Lung microvascular endothelial cell (primary cell): ENCODE results near the gene KLHL26. TPM values are rescaled to one million over a fixed set of nuclear protein-coding genes. Genes with fewer than 3 reads are reported as not detected.
A peak's percentile ranks its signal among the peaks of the same experiment; 100 is the strongest.

Experiments
- DNase-seq, 2 donors: peaks; one replicate each; pipeline versions ENCODE4 v3.0.0 to v3.0.0-alpha.2; 2010; ENCODE audit warnings: low read depth in 2 of 2
- total RNA-seq: library from RNA; depleted of rRNA; stranded (reverse); fragments of >200 nt; gene quantifications from 2 replicates; pipeline ENCODE4 v1.2.1, GENCODE V29; 2014

The KLHL26 gene
- total RNA-seq, 1 donor from 2014 or later: 1.2 TPM

GRCh38 chr19:18613589-18614234, 23.1 kb upstream of the KLHL26 start:
- no peak for DNase-seq

DNA sequence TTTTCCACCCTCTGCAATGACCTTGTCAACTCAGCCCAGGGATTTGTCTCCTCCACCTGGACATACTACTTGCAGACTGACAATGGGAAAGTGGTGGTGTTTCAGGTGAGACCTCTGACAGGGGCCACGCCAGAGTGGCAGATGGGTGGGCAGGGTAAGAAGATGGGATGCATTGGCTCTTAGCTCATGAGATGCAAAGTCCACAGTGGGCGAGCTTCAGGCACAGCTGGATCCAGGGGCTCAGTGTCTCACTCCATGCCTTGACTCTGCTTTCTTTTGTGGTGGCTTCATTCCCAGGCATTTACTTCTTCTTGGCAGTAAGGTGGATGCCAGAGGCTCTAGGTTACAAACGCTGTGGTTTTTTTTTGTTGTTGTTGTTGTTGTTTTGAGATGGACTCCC, 20.8 kb upstream of the KLHL26 start:
- no peak for DNase-seq

DNA sequence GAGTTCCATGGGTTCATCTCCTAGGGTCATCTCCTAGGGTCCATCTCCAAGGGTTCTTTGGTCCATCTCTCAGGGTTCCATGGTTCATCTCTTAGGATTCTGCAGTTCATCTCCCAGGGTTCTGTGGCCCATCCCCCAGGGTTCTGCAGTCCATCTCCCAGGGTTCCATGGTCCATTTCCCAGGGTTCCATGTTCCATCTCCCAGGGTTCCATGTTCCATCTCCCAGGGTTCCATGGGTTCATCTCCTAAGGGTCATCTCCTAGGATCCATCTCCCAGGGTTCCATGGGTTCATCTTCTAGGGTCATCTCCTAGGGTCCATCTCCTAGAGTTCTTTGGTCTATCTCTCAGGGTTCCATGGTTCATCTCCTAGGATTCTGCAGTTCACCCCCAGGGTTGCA, 19.3 kb upstream of the KLHL26 start:
- DNase-seq: no peak

- DNase-seq: no peak
These were observed 18.6 kb upstream of the KLHL26 start for GRCh38 chr19:18618236-18618635.

- no peak for DNase-seq
These were observed 16.5 kb upstream of the KLHL26 start for GRCh38 chr19:18620311-18620710.

DNA sequence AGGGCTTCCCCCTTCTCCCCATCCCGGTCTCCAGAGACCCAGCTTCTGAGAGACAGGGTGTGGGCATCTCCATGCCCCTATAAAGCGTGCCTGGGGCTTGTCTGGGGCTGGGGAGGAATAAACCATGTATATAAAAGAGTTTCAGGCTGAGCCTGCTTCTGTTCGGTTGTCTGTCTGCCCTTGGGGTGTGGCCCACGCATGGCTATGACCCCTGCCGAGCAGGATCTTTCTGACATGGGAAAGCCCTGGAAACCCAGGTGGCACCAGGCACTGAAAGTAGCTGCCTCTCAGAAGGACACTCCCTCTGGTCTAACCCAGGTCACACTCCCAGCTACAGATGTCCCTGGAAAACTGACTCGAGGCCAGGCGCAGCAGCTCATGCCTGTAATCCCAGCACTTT, 15.9 kb upstream of the KLHL26 start:
- no peak for DNase-seq

DNA sequence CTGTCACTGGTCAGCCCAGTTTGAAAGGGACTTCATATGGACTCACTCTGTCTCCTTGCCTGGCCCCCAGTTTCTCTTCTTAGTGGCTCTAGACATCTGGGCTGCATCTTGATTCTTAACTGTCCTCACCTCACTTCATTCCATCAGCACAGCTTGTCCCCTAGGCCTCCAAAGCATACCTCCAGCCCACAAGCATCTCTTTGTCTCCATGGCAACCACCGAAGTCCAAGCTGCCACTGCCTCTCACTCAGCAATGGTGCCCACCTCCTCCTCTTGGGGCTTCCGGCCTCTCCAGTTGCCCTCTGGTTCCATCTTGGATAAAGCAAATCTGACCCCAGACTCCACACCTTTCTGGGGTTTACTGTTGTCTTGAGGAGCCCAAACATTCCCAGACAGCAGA, 9.9 kb upstream of the KLHL26 start:
- no peak for DNase-seq

DNA sequence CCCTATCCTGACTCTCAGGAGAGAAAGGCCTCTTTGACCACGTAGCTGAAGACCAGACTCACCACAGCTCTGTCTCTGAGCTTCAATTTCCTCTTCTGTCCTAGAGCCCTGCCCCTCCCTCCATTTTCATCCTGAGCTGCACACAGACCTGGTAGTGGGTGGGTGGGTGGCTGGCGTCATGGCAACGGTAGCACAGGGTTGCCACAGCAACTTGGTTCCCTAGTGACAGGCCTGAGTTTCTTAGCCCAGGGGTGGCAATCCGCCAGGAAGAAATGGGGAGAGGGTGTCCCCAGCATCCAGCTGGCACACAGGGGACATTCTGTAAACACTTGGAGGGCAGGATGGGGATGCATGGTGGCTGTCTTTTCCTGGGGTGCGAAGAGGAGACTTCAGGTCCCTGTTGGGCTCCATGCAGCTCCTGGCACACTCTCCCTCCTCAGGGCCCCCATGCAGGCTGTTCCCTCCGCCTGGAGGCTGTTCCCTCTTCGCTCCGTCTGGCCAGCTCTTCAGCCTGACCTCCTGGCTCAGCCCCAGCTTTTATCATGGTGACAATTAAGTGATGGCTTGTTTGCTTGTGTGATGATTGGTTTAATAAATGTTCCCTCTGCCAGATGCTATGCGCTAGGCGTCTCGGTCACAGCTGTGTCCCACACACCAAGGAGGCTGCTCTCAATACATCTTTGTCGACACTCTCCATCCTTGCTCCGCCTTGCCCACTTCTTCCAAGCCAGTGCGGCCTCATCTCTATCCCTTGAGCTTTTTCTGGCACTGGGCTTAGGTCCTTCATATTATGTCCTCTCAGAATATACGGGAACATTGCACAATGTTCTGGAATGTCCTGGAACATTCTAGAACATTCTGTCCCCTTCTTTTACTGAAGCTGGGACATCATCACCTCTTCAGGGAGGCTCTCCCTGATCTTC, 7.4 kb upstream of the KLHL26 start:
- DNase-seq: peak in 1 of 2 donors; percentile 34

DNA sequence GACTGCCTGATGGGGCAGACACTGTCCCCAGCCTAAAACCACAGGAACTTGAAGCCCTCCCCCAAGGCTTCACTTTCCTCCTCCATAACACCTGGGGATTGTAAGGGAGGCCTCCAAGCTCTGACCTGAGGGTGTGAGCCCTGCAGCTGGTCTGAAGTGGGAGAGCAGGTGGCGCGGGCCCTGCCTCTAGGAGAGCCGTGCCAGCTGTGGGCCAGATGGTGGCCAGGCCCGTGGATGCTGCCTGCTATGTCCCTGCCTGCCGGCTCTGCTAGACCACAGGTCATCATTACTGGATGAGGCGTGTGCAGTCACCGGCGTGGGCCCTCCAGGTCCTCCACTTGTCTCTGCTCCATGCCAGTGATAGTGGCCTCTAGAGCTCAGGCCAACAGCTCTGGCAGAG, 3.5 kb upstream of the KLHL26 start:
- no peak for DNase-seq

GRCh38 chr19:18634612-18635297, 2.1 kb upstream of the KLHL26 start:
- DNase-seq: no peak

GRCh38 chr19:18635831-18636182, 1.0 kb upstream of the KLHL26 start:
- DNase-seq: no peak

- peak; percentile 95 to 96 for DNase-seq
These were observed 452 bp upstream of the KLHL26 start for GRCh38 chr19:18636183-18636968.

- DNase-seq: no peak
These were observed 1.1 kb downstream of the KLHL26 start for GRCh38 chr19:18637673-18638630.

GRCh38 chr19:18639706-18640243, 2.9 kb downstream of the KLHL26 start:
- no peak for DNase-seq

GRCh38 chr19:18644196-18645034, 7.6 kb downstream of the KLHL26 start:
- DNase-seq: no peak

DNA sequence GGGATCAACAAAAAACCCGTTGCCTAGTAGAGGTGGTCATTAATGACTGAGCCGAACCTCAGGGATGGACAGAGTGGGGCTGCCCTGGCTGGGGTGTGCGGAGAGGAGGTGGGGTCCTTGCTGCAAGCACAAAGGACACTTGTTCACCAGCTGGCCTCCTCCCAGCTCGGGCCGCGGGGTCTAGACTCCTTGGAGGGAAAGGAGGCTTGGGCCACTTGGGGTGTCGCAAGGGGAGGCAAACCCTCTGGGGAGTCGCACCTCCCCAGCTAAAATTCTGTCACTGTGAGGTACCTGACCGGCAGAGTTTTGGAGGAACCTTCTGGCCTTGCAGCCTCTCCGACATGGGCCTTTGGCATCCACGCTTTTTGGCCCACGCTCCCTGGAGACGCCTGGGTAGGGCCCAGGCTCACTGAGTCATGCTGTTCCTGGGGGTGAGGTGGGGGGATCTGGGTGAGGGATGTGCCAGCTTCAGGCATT, 8.2 kb downstream of the KLHL26 start:
- no peak for DNase-seq

DNA sequence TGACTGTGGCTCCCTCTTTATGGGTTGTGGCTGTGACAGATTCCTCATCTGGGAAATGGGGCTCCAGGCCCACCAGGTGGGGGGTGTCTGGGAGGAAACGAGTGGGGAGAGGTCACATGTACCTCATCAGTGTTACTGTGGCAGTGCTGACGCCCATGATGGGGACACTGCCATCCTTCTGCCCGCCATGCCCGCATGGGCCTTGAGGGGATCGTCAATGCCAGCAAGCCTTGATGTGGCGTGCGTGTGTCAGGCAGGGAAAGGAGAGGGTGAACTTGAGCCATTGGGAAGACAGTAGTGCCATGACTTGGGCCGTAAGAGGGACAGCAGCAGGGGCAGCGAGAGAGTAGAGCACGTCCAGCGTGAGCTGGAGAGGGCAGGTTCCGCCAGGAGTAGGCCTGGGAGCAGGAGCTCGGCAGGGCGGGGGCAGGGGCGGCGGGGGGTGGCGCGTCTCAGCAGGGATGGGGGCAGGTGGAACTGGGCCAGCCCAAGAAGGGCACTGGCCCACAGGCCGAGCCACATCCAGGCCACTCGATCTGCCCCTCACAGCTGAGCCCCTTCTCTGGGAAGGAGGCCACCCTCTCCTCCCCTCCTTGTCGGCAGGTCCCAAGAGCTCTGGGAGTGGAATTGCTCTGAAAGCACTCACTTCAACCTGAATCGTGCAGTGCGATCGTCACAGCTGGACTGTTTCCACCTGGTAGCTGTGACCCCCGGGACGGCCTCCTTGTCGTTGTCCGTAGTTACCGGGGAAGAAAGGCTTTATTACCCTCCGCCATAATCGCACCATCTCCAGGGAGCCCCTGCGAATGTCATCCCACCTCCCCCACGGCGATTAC, 9.9 kb downstream of the KLHL26 start:
- no peak for DNase-seq

GRCh38 chr19:18647371-18647767, 10.5 kb downstream of the KLHL26 start:
- no peak for DNase-seq
